K562 (cell line): ENCODE data around the gene INHA. TPM values are rescaled to one million over a fixed set of nuclear protein-coding genes. Genes with fewer than 3 reads are reported as not detected.

ENCODE experiments used
- CAMTA2 ChIP-seq: fragments of 250-450 bp; sonication (Bioruptor Pico); conservative IDR thresholded peaks from 2 replicates; pipeline ENCODE4 v1.5.1; 2022
- CBFA2T2 ChIP-seq: fragments of 450-650 bp; conservative IDR thresholded peaks from 2 replicates; pipeline ENCODE4 v1.6.1; 2017; ENCODE audit warnings: mild to moderate bottlenecking
- CBFB ChIP-seq: sonication (generic); formaldehyde crosslinking; IDR thresholded peaks from 2 replicates; pipeline ENCODE4 v1.4.0; 2020; ENCODE audit warnings: mild to moderate bottlenecking, missing genetic modification reagents
- CEBPG ChIP-seq, 3 experiments: fragments of 200-800 bp in 1 of 3; sonication (Bioruptor generic) in 1 of 3; sonication (generic) in 1 of 3; formaldehyde crosslinking in 1 of 3; IDR thresholded peaks in 2 of 3; conservative IDR thresholded peaks in 1 of 3; 2 replicates each; pipeline versions ENCODE4 v1.6.1 to v1.8.0; 2016 to 2022; ENCODE audit warnings: missing compliant biosample characterization in 2 of 3, missing genetic modification characterization in 2 of 3, mild to moderate bottlenecking in 1 of 3, missing genetic modification reagents in 1 of 3
- CREM ChIP-seq: IDR thresholded peaks from 2 replicates; pipeline ENCODE4 v1.6.1; 2014; ENCODE audit warnings: antibody characterized with exemption, low read depth
- DIDO1 ChIP-seq: fragments of 450-650 bp; IDR thresholded peaks from 2 replicates; pipeline ENCODE4 v1.6.1; 2016; ENCODE audit warnings: low read depth, missing biosample characterization, missing genetic modification characterization
- PHF8 ChIP-seq: fragments of 200-600 bp; sonication (generic); IDR thresholded peaks from 2 replicates; pipeline ENCODE4 v1.6.1; 2012; ENCODE audit warnings: mixed run types, mild to moderate bottlenecking, inconsistent platforms, low read length, moderate library complexity, borderline replicate concordance
- SAP30 ChIP-seq: fragments of 200-600 bp; sonication (generic); IDR thresholded peaks from 2 replicates; pipeline ENCODE4 v1.6.1; 2012; ENCODE audit warnings: borderline replicate concordance, low read depth, mild to moderate bottlenecking, moderate library complexity, low read length, control low read depth, inconsistent platforms; ENCODE audit not compliant: insufficient read depth, poor library complexity, severe bottlenecking
- SMAD2 ChIP-seq: fragments of 150-350 bp; IDR thresholded peaks from 2 replicates; pipeline ENCODE4 v1.6.1; 2014; ENCODE audit warnings: low read depth, mild to moderate bottlenecking, low read length
- SMARCE1 ChIP-seq: fragments of 450-650 bp; IDR thresholded peaks from 2 replicates; pipeline ENCODE4 v1.7.1; 2016; ENCODE audit warnings: mild to moderate bottlenecking
- TAF1 ChIP-seq: IDR thresholded peaks from 2 replicates; pipeline ENCODE4 v1.6.1; 2011; ENCODE audit warnings: mild to moderate bottlenecking, low read length, moderate library complexity; ENCODE audit not compliant: insufficient read depth, control insufficient read depth, severe bottlenecking; ENCODE audit errors: extremely low read depth
- TFAP4 ChIP-seq: sonication (generic); formaldehyde crosslinking; IDR thresholded peaks from 2 replicates; pipeline ENCODE4 v1.8.0; 2022; ENCODE audit warnings: missing genetic modification reagents, mild to moderate bottlenecking, moderate library complexity, borderline replicate concordance
- ZNF282 ChIP-seq: sonication (generic); formaldehyde crosslinking; IDR thresholded peaks from 2 replicates; pipeline ENCODE4 v1.8.1; 2023; ENCODE audit warnings: missing genetic modification reagents
- ZNF318 ChIP-seq, 2 experiments: fragments of 450-650 bp; IDR thresholded peaks; 2 replicates each; pipeline ENCODE4 v1.6.1; 2016; ENCODE audit warnings: mild to moderate bottlenecking in 2 of 2, borderline replicate concordance in 1 of 2, low read depth in 1 of 2, moderate library complexity in 1 of 2
- ZNF431 ChIP-seq: sonication (generic); formaldehyde crosslinking; IDR thresholded peaks from 2 replicates; pipeline ENCODE4 v1.8.0; 2022; ENCODE audit warnings: mild to moderate bottlenecking, missing genetic modification reagents
- polyA plus RNA-seq, 8 experiments: library from polyadenylated mRNA; depleted of rRNA in 4 of 8; stranded (reverse) in 5 of 8; unstranded in 3 of 8; fragments of >200 nt; fragmentation: Nextera tagmentation in 2 of 8; fragmentation: Illumina TruSeq in 1 of 8; extraction: Ambion mirVana in 2 of 8; extraction: Trizol in 1 of 8; gene quantifications; 2 replicates each; pipeline versions ENCODE4 v1.2.1 to v1.2.3, GENCODE V29; 2011 to 2014; ENCODE audit warnings: inconsistent platforms in 1 of 8, missing spikeins in 1 of 8
- total RNA-seq, 7 experiments: library from RNA; depleted of rRNA in 6 of 7; stranded (reverse); fragments of >200 nt in 6 of 7; fragmentation: Illumina TruSeq in 2 of 7; extraction: Trizol in 2 of 7; gene quantifications; 2 replicates each; pipeline versions ENCODE4 v1.2.1 to v1.2.3, GENCODE V29; 2011 to 2021; ENCODE audit warnings: low replicate concordance in 1 of 7

The INHA gene
- total and polyA plus RNA-seq, 9 of the 15 experiments (the other 6 are each of a cell fraction or from before 2014, with no cell fraction given), result 0.07 to 1.9 (median 0.40) TPM

GRCh38 chr2:219597552-219598307 is 25.6 kb downstream of the INHA start, which contains the start of gene STK11IP (continued):
- peak; percentile 60; the same call in 1 of the 2 replicates for TF ChIP-seq PHF8
- TF ChIP-seq SMAD2, result no peak
- TF ChIP-seq ZNF282 (CRISPR knock-in tag), result no peak
- TF ChIP-seq SAP30, result peak; percentile 88
- TF ChIP-seq TAF1, result peak; percentile 89
- TF ChIP-seq ZNF431 (CRISPR knock-in tag), result 0 out of 2 replicates have a peak, but pooled peaks have one; percentile 16
- no peak; the same call in 1 of the 2 replicates for TF ChIP-seq SMARCE1
- no peak for TF ChIP-seq CEBPG (CRISPR knock-in tag; IDR thresholded peaks at IDR 0.05)
- TF ChIP-seq CEBPG (tag; conservative IDR thresholded peaks at IDR 0.05 in 1 of 2, IDR thresholded peaks at IDR 0.05 in 1 of 2), result no peak
- no peak for TF ChIP-seq CAMTA2 (CRISPR knock-in tag)
- no peak for TF ChIP-seq CBFB (CRISPR knock-in tag)
- TF ChIP-seq CREM, result peak; percentile 83
- peak; percentile 90 for TF ChIP-seq TFAP4 (CRISPR knock-in tag)
- TF ChIP-seq CBFA2T2, result no peak
- no peak for TF ChIP-seq ZNF318 (IDR thresholded peaks at IDR 0.05; ENCODE audit: borderline replicate concordance in 1 of 2, low read depth in 1 of 2)
- peak; percentile 81 for TF ChIP-seq DIDO1 (tag)
